Ecto neural progenitor cell (in vitro differentiated cells): Measurements from ENCODE around the gene AKAP7.
"Not testable (repeated sequence)": the region's sequence is repeated elsewhere in the genome, so short reads cannot be mapped to it uniquely, and the experiment has no call there.

Experiments
- DNase-seq: peaks from one replicate; pipeline ENCODE4 v3.0.0-alpha.2; 2018; ENCODE audit warnings: low spot score

Gene AKAP7

GRCh38 chr6:131255434-131255833 lies 120.2 kb downstream of the AKAP7 start:
- no peak for DNase-seq

- no peak for DNase-seq
Observed at GRCh38 chr6:131255911-131256310, 120.6 kb downstream of the AKAP7 start.

GRCh38 chr6:131257104-131257503 lies 121.8 kb downstream of the AKAP7 start:
- no peak for DNase-seq

- DNase-seq, result no peak
Observed at GRCh38 chr6:131258010-131258652, 122.9 kb downstream of the AKAP7 start.

- no peak for DNase-seq
Observed at GRCh38 chr6:131258816-131259476, 123.7 kb downstream of the AKAP7 start.

GRCh38 chr6:131260960-131261359 lies 125.7 kb downstream of the AKAP7 start:
- DNase-seq, result not testable (repeated sequence)

GRCh38 chr6:131262060-131262459 lies 126.8 kb downstream of the AKAP7 start:
- DNase-seq, result no peak

GRCh38 chr6:131265939-131266338 lies 130.7 kb downstream of the AKAP7 start:
- no peak for DNase-seq

- DNase-seq, result no peak
Observed at GRCh38 chr6:131268303-131268702, 133.0 kb downstream of the AKAP7 start.

GRCh38 chr6:131269565-131270391 lies 134.5 kb downstream of the AKAP7 start:
- no peak for DNase-seq

GRCh38 chr6:131270534-131270933 lies 135.3 kb downstream of the AKAP7 start:
- no peak for DNase-seq

- DNase-seq, result no peak
Observed at GRCh38 chr6:131275273-131275672, 140.0 kb downstream of the AKAP7 start.

- no peak for DNase-seq
Observed at GRCh38 chr6:131277591-131277990, 142.3 kb downstream of the AKAP7 start.

GRCh38 chr6:131281471-131282270 lies 146.4 kb downstream of the AKAP7 start:
- no peak for DNase-seq

- no peak for DNase-seq
Observed at GRCh38 chr6:131282365-131282764, 147.1 kb downstream of the AKAP7 start.

GRCh38 chr6:131283466-131284175 lies 148.4 kb downstream of the AKAP7 start:
- DNase-seq, result no peak

GRCh38 chr6:131285548-131285947 lies 150.3 kb downstream of the AKAP7 start:
- no peak for DNase-seq

GRCh38 chr6:131286469-131287040 lies 151.3 kb downstream of the AKAP7 start:
- DNase-seq, result no peak

GRCh38 chr6:131288214-131288613 lies 152.9 kb downstream of the AKAP7 start:
- DNase-seq, result no peak

GRCh38 chr6:131290955-131291354 lies 155.7 kb downstream of the AKAP7 start:
- DNase-seq, result no peak
